Memory B cell (primary cell): ENCODE data around the gene KBTBD6.
"Not testable (repeated sequence)": the region's sequence is repeated elsewhere in the genome, so short reads cannot be mapped to it uniquely, and the experiment has no call there.

Source experiments
- ATAC-seq: fragments of 150-1000 bp; cut with Tn5 transposase; 2 replicates; pipeline ENCODE4 v1.10.0; 2021; ENCODE audit warnings: low read depth, mild to moderate bottlenecking, moderate library complexity
- DNase-seq, 2 donors: peaks; one replicate each; pipeline ENCODE4 v3.0.0; 2022; ENCODE audit warnings: low spot score in 2 of 2
- H3K27ac Mint-ChIP-seq: one replicate; pipeline ENCODE4 v1.8.0; 2022; ENCODE audit warnings: mild to moderate bottlenecking, moderate library complexity, mixed read lengths
- H3K27me3 Mint-ChIP-seq: one replicate; pipeline ENCODE4 v1.8.0; 2022; ENCODE audit warnings: mixed read lengths
- H3K36me3 Mint-ChIP-seq: one replicate; pipeline ENCODE4 v1.8.0; 2022; ENCODE audit warnings: mild to moderate bottlenecking, mixed read lengths
- H3K4me1 Mint-ChIP-seq: one replicate; pipeline ENCODE4 v1.8.0; 2022; ENCODE audit warnings: mixed read lengths
- H3K4me3 Mint-ChIP-seq: one replicate; pipeline ENCODE4 v1.8.0; 2022; ENCODE audit warnings: mild to moderate bottlenecking, moderate library complexity, mixed read lengths
- H3K9me3 Mint-ChIP-seq: one replicate; pipeline ENCODE4 v1.8.0; 2022; ENCODE audit warnings: mixed read lengths

Gene KBTBD6

DNA sequence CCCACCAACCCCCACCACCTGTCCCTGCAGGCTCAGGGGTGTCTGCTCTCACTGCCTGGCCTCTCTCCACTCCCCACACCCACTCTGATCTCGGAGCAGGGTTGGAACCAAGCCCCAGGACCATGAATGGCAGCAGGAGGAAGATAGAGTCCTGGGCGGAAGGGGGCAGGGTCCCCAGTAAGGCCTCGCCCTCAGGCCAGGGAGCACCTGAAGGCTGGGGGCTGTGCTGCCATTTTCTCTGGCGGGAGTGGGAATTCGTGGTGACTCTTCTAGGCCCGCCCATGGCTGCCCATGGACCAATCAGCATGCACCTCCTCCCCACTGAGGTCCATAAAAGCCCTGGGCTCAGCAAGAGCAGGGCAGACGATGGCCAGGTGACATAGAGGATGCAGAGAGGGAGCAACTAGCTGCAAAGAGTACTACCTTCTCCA, 25.0 kb downstream of the KBTBD6 start:
- H3K27ac Mint-ChIP-seq = no peak overlapping the region
- H3K4me1 Mint-ChIP-seq = no peaks in the 10 kb centered on the region
- H3K4me3 Mint-ChIP-seq = no peak overlapping the region
- H3K27me3 Mint-ChIP-seq = peaks cover 1% of the 10 kb centered on the region
- ATAC-seq = no peak
- H3K9me3 Mint-ChIP-seq = peaks cover 1% of the 10 kb centered on the region
- no peaks in the 10 kb centered on the region for H3K36me3 Mint-ChIP-seq
- no peak for DNase-seq

DNA sequence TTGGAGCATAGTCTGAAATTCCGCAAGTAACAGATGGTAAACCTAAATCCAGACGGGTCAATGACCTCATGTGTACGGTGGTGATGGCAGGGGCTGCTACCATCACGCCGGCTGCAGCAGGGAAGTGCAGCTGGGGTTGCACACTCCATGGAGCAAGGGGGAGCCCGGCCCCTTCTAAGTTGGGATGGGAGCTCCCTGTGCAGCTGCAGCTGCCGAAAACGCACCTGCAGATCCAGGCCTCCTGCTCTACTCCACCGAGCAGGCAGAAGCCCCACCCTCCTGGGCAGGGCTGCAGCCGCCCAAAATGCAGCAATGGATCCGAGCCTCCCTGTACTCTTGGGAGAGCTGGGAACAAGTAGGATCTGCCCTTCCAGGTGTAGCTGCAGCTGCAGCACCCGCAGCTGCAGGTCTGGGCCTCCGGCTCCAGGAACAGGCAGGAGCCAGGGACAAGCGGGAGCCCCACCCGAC, 25.5 kb downstream of the KBTBD6 start:
- DNase-seq (no peak), ATAC-seq (no peak)
- no peaks in the 10 kb centered on the region for H3K4me1 Mint-ChIP-seq
- no peak overlapping the region for H3K4me3 Mint-ChIP-seq
- H3K9me3 Mint-ChIP-seq = peaks cover 1% of the 10 kb centered on the region
- H3K36me3 Mint-ChIP-seq = no peaks in the 10 kb centered on the region
- H3K27ac Mint-ChIP-seq = no peak overlapping the region
- H3K27me3 Mint-ChIP-seq = peaks cover 1% of the 10 kb centered on the region

DNA sequence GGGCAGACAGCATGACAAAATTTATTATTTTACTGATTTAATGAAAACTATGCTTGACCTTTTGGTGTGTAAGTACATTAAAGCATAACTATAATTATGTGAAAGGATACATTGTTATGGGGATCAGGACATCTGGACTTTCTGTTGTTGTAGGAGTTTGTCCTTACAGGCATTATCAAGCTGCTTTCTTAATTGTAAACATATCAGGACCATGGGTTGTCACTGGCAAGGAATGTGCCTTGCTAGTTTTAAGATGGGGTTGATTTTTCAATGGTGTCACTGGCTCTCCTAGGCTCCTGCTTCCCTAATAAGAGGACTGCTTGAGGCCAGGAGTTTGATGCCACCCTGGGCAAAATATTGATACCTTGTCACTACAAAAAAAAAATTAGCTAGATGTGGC, 32.6 kb downstream of the KBTBD6 start:
- H3K36me3 Mint-ChIP-seq = no peaks in the 10 kb centered on the region
- H3K9me3 Mint-ChIP-seq = peaks cover 1% of the 10 kb centered on the region
- H3K27ac Mint-ChIP-seq = no peak overlapping the region
- H3K4me1 Mint-ChIP-seq = no peaks in the 10 kb centered on the region
- H3K27me3 Mint-ChIP-seq = peaks cover 1% of the 10 kb centered on the region
- no peak for DNase-seq
- no peak overlapping the region for H3K4me3 Mint-ChIP-seq
- ATAC-seq = no peak

DNA sequence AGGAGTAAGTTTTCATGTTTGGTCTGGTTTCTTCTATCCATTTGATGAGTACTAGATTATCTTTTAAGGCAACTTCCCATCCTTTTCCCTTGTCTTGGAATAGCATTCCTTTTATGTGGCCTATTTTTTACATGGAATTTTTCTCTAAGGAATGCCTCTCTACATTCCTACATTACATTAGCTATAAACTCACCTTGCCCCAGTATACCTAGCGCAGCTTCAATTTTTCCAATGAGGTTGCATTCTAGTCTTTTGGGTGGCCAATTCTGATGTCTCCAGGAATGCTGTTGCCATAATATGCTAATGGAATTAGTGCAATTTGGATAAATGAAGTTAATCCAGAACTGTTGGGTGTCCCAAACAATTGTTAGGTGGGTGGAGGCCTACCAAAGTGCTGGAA, 33.8 kb downstream of the KBTBD6 start:
- Mint-ChIP-seq H3K27ac (no peak overlapping the region), H3K4me1 (no peaks in the 10 kb centered on the region)
- no peak for ATAC-seq

DNA sequence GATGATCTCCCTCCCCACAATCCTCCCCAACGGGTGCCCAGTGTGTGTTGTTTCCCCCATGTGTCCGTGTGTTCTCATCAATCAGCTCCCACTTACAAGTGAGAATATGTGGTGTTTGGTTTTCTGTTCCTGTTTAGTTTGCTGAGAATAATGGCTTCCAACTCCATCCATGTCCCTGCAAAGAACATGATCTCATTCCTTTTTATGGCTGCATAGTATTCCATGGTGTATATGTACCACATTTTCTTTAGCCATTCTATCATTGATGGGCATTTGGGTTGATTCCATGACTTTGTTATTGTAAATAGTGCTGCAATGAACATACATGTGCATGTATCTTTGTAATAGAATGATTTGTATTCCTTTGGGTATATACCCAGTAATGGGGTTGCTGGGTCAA, 36.9 kb downstream of the KBTBD6 start:
- H3K4me1 Mint-ChIP-seq, ATAC-seq, H3K4me3 Mint-ChIP-seq, H3K27me3 Mint-ChIP-seq, H3K36me3 Mint-ChIP-seq, DNase-seq, H3K27ac Mint-ChIP-seq, H3K9me3 Mint-ChIP-seq: not testable (repeated sequence)

More for the DNA sequence above, 33.8 kb downstream of the KBTBD6 start:
- no peaks in the 10 kb centered on the region for H3K36me3 Mint-ChIP-seq
- H3K9me3 Mint-ChIP-seq = peaks cover 1% of the 10 kb centered on the region
- H3K27me3 Mint-ChIP-seq = peaks cover 1% of the 10 kb centered on the region
- H3K4me3 Mint-ChIP-seq = no peak overlapping the region
- DNase-seq = no peak

DNA sequence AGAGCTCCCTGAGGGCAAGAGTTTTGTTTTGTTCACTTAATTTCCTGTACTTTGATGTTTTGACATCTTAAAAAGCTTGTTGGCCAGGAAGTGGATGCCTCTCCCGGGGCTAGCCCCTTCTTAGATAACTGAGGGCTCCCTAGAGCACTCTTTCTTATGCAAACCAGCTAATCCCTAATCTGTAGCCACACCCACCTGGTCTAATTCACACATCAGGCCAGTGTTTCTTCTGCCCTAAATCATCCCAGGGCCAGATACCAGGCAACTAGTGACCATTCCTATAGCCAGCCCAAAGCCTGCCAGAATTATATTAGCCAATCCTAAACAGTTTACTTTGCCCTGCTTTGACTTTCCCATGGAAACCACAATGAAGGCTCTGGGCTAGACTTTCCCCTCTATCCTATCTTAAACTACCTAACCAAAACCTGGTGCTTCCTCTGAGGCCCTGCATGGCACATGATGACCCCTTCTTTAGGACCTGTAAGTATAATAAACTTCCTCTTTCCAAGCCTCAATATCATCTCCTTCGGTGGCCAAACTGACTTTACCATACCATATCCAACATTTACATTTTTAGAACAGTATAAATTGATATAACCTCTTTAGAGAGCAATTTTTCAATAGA, 46.5 kb downstream of the KBTBD6 start:
- H3K27ac Mint-ChIP-seq = no peak overlapping the region
- DNase-seq (no peak), ATAC-seq (no peak)

DNA sequence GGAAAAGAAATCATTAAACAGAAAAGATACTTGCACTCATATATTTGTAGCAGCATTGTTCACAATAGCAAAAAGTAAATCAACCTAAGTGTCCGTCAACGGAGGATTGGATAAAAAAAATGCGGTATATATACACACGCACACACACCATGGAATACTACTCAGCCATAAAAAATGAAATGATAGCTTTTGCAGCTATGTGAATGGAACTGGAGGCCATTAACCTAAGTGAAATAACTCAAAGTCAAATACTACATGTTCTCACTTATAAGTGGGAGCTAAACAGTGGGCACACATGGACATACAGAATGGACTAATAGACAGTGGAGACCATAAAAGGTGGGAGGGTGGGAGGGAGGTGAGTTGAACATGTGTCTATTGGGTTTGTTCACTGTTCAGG, 52.9 kb downstream of the KBTBD6 start:
- H3K36me3 Mint-ChIP-seq = peaks cover 32% of the 10 kb centered on the region
- no peak overlapping the region for H3K4me3 Mint-ChIP-seq
- DNase-seq (no peak), ATAC-seq (no peak)
- no peaks in the 10 kb centered on the region for H3K4me1 Mint-ChIP-seq
- no peak overlapping the region for H3K27ac Mint-ChIP-seq
- no peaks in the 10 kb centered on the region for H3K27me3 Mint-ChIP-seq
- H3K9me3 Mint-ChIP-seq = no peaks in the 10 kb centered on the region

More for the DNA sequence above, 46.5 kb downstream of the KBTBD6 start:
- Mint-ChIP-seq H3K27me3 (no peaks in the 10 kb centered on the region), H3K4me1 (peaks cover 3% of the 10 kb centered on the region), H3K9me3 (no peaks in the 10 kb centered on the region), H3K4me3 (no peak overlapping the region), H3K36me3 (peaks cover 11% of the 10 kb centered on the region)
